Activated T-cell treated with anti-CD3 and anti-CD28 coated beads, Interleukin-2, amount 50 U/mL, for 4 hours (primary cell): ENCODE data around the gene XRCC5. TPM values are rescaled to one million over a fixed set of nuclear protein-coding genes. Genes with fewer than 3 reads are reported as not detected.

Source experiments
- ATAC-seq, 2 donors: fragments of 200-7000 bp; cut with Tn5 transposase; one replicate each; pipeline ENCODE4 v1.10.0; 2021
- DNase-seq: peaks from one replicate; pipeline ENCODE4 v3.0.0-alpha.2; 2020
- H3K27me3 Mint-ChIP-seq: one replicate; pipeline ENCODE4 v1.8.0; 2021; ENCODE audit warnings: low read depth, mixed read lengths
- H3K36me3 Mint-ChIP-seq: one replicate; pipeline ENCODE4 v1.8.0; 2022; ENCODE audit warnings: mixed read lengths; ENCODE audit not compliant: insufficient read depth
- H3K4me1 Mint-ChIP-seq: one replicate; pipeline ENCODE4 v1.8.0; 2021; ENCODE audit warnings: low read depth, mixed read lengths
- H3K4me3 Mint-ChIP-seq: one replicate; pipeline ENCODE4 v1.8.0; 2021; ENCODE audit warnings: mild to moderate bottlenecking, moderate library complexity, mixed read lengths
- H3K9me3 Mint-ChIP-seq: one replicate; pipeline ENCODE4 v1.8.0; 2021; ENCODE audit warnings: mixed read lengths
- total RNA-seq, 3 donors: library from RNA; stranded (reverse); gene quantifications; one replicate each; pipeline ENCODE4 v1.2.1, GENCODE V29; 2021

XRCC5 gene
- total RNA-seq, 3 donors from 2014 or later, result 460 to 524 (median 513) TPM

- Mint-ChIP-seq H3K27me3 (no peaks in the 10 kb centered on the region), H3K4me3 (no peak overlapping the region), H3K9me3 (no peaks in the 10 kb centered on the region), H3K36me3 (peaks cover 49% of the 10 kb centered on the region), H3K4me1 (peaks cover 19% of the 10 kb centered on the region)
- DNase-seq (no peak), ATAC-seq (no peak)
Observed at GRCh38 chr2:216146573-216146972, 37.4 kb downstream of the XRCC5 start.

GRCh38 chr2:216147172-216148131 is 38.3 kb downstream of the XRCC5 start:
- H3K27me3 Mint-ChIP-seq, result no peaks in the 10 kb centered on the region
- no peaks in the 10 kb centered on the region for H3K9me3 Mint-ChIP-seq
- H3K4me3 Mint-ChIP-seq, result no peak overlapping the region
- peaks cover 17% of the 10 kb centered on the region for H3K4me1 Mint-ChIP-seq
- DNase-seq (no peak), ATAC-seq (peak in 1 of 2 donors; percentile 52)
- peaks cover 52% of the 10 kb centered on the region for H3K36me3 Mint-ChIP-seq

- no peaks in the 10 kb centered on the region for H3K27me3 Mint-ChIP-seq
- DNase-seq (no peak), ATAC-seq (no peak)
Observed at GRCh38 chr2:216148983-216149382, 39.8 kb downstream of the XRCC5 start.

GRCh38 chr2:216149741-216150140 is 40.6 kb downstream of the XRCC5 start:
- ATAC-seq (no peak), DNase-seq (no peak)
- Mint-ChIP-seq H3K4me1 (peaks cover 13% of the 10 kb centered on the region), H3K4me3 (no peak overlapping the region), H3K36me3 (peaks cover 60% of the 10 kb centered on the region), H3K9me3 (no peaks in the 10 kb centered on the region), H3K27me3 (no peaks in the 10 kb centered on the region)

More at GRCh38 chr2:216148983-216149382, 39.8 kb downstream of the XRCC5 start:
- Mint-ChIP-seq H3K9me3 (no peaks in the 10 kb centered on the region), H3K4me3 (no peak overlapping the region), H3K4me1 (peaks cover 13% of the 10 kb centered on the region), H3K36me3 (peaks cover 58% of the 10 kb centered on the region)

GRCh38 chr2:216151313-216152025 is 42.3 kb downstream of the XRCC5 start:
- peak in 1 of 2 donors; percentile 32 for ATAC-seq
- no peaks in the 10 kb centered on the region for H3K9me3 Mint-ChIP-seq

GRCh38 chr2:216155954-216156353 is 46.8 kb downstream of the XRCC5 start:
- peaks cover 60% of the 10 kb centered on the region for H3K36me3 Mint-ChIP-seq
- peaks cover 17% of the 10 kb centered on the region for H3K4me1 Mint-ChIP-seq
- no peak overlapping the region for H3K4me3 Mint-ChIP-seq
- ATAC-seq (no peak), DNase-seq (no peak)
- H3K9me3 Mint-ChIP-seq, result no peaks in the 10 kb centered on the region
- no peaks in the 10 kb centered on the region for H3K27me3 Mint-ChIP-seq

More at GRCh38 chr2:216151313-216152025, 42.3 kb downstream of the XRCC5 start:
- Mint-ChIP-seq H3K4me1 (peaks cover 16% of the 10 kb centered on the region), H3K36me3 (peaks cover 74% of the 10 kb centered on the region), H3K27me3 (no peaks in the 10 kb centered on the region), H3K4me3 (no peak overlapping the region)
- DNase-seq, result no peak

- Mint-ChIP-seq H3K4me3 (no peak overlapping the region), H3K27me3 (no peaks in the 10 kb centered on the region), H3K4me1 (peaks cover 18% of the 10 kb centered on the region), H3K9me3 (no peaks in the 10 kb centered on the region), H3K36me3 (peaks cover 53% of the 10 kb centered on the region)
- no peak for DNase-seq
- no peak for ATAC-seq
Observed at GRCh38 chr2:216156822-216157221, 47.7 kb downstream of the XRCC5 start.

GRCh38 chr2:216159144-216159543 is 50.0 kb downstream of the XRCC5 start:
- DNase-seq, result no peak
- Mint-ChIP-seq H3K4me3 (no peak overlapping the region), H3K4me1 (peaks cover 17% of the 10 kb centered on the region), H3K27me3 (no peaks in the 10 kb centered on the region), H3K36me3 (peaks cover 50% of the 10 kb centered on the region), H3K9me3 (no peaks in the 10 kb centered on the region)
- ATAC-seq, result no peak

- DNase-seq, result no peak
- ATAC-seq, result no peak
- no peaks in the 10 kb centered on the region for H3K27me3 Mint-ChIP-seq
- H3K4me1 Mint-ChIP-seq, result peaks cover 17% of the 10 kb centered on the region
- H3K36me3 Mint-ChIP-seq, result peaks cover 52% of the 10 kb centered on the region
- H3K4me3 Mint-ChIP-seq, result no peak overlapping the region
- H3K9me3 Mint-ChIP-seq, result no peaks in the 10 kb centered on the region
Observed at GRCh38 chr2:216159646-216160045, 50.5 kb downstream of the XRCC5 start.

GRCh38 chr2:216160786-216161185 is 51.6 kb downstream of the XRCC5 start:
- no peak for ATAC-seq
- no peak overlapping the region for H3K4me3 Mint-ChIP-seq
- peaks cover 55% of the 10 kb centered on the region for H3K36me3 Mint-ChIP-seq

GRCh38 chr2:216161967-216162366 is 52.8 kb downstream of the XRCC5 start:
- H3K27me3 Mint-ChIP-seq, result no peaks in the 10 kb centered on the region
- H3K36me3 Mint-ChIP-seq, result peaks cover 50% of the 10 kb centered on the region
- ATAC-seq, result no peak
- peaks cover 15% of the 10 kb centered on the region for H3K4me1 Mint-ChIP-seq
- no peaks in the 10 kb centered on the region for H3K9me3 Mint-ChIP-seq
- no peak for DNase-seq
- H3K4me3 Mint-ChIP-seq, result no peak overlapping the region

More at GRCh38 chr2:216160786-216161185, 51.6 kb downstream of the XRCC5 start:
- no peaks in the 10 kb centered on the region for H3K27me3 Mint-ChIP-seq
- peaks cover 17% of the 10 kb centered on the region for H3K4me1 Mint-ChIP-seq
- DNase-seq, result no peak
- H3K9me3 Mint-ChIP-seq, result no peaks in the 10 kb centered on the region

- no peak overlapping the region for H3K4me3 Mint-ChIP-seq
- DNase-seq, result no peak
- H3K36me3 Mint-ChIP-seq, result peaks cover 49% of the 10 kb centered on the region
- no peaks in the 10 kb centered on the region for H3K27me3 Mint-ChIP-seq
- peaks cover 13% of the 10 kb centered on the region for H3K4me1 Mint-ChIP-seq
- ATAC-seq, result no peak
- no peaks in the 10 kb centered on the region for H3K9me3 Mint-ChIP-seq
Observed at GRCh38 chr2:216163518-216163917, 54.4 kb downstream of the XRCC5 start.

GRCh38 chr2:216164087-216164486 is 54.9 kb downstream of the XRCC5 start:
- H3K4me1 Mint-ChIP-seq, result peaks cover 15% of the 10 kb centered on the region

GRCh38 chr2:216164576-216164975 is 55.4 kb downstream of the XRCC5 start:
- Mint-ChIP-seq H3K4me3 (no peak overlapping the region), H3K36me3 (peaks cover 56% of the 10 kb centered on the region), H3K27me3 (no peaks in the 10 kb centered on the region), H3K9me3 (no peaks in the 10 kb centered on the region), H3K4me1 (peaks cover 13% of the 10 kb centered on the region)
- ATAC-seq, result no peak
- no peak for DNase-seq

More at GRCh38 chr2:216164087-216164486, 54.9 kb downstream of the XRCC5 start:
- no peaks in the 10 kb centered on the region for H3K9me3 Mint-ChIP-seq
- H3K36me3 Mint-ChIP-seq, result peaks cover 54% of the 10 kb centered on the region
- no peaks in the 10 kb centered on the region for H3K27me3 Mint-ChIP-seq
- DNase-seq (no peak), ATAC-seq (no peak)
- no peak overlapping the region for H3K4me3 Mint-ChIP-seq
